Measurements from ENCODE around the gene IDI1. TPM values are rescaled to one million over a fixed set of nuclear protein-coding genes. Genes with fewer than 3 reads are reported as not detected.

IDI1 gene
- polyA plus RNA-seq, 1 of the 3 experiments (the other 2 are of a cell fraction), result 15.9 TPM

DNA sequence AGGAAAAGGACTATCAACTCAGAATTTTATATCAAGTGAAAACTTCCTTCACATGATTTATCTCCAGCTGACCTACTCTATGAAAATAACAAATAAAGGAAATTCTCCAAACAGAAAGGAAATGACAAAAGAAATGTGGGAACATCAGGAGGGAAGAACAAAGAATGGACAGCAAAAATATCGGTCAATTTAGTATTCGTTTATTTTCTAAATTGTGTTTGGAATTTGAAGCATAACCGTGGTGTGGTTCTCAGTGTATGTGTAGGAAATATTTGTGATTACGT lies 16.0 kb upstream of the IDI1 start:
- Histone ChIP-seq H3K4me1 (ENCODE audit: control insufficient read depth in 1 of 2, insufficient read depth in 2 of 2, low read depth in 1 of 2, low read length in 1 of 2) (no peaks in the 10 kb centered on the region; a peak in 2 of 4 replicates), H3K36me3 (replicated peaks in 1 of 2; ENCODE audit: control insufficient read depth in 1 of 2, insufficient read depth in 2 of 2, low read length in 1 of 2) (peaks cover 7 to 8% of the 10 kb centered on the region in 2 experiments), H3K9me3 (no peaks in the 10 kb centered on the region), H3K4me2 (no peak overlapping the region), H4K20me1 (ENCODE audit: insufficient read depth) (peaks cover 10% of the 10 kb centered on the region; the same call in 1 of the 2 replicates), H3K27ac (ENCODE audit: low read depth in 2 of 2, low read length in 1 of 2) (no peak overlapping the region), H2AFZ (ENCODE audit: low read depth) (no peak overlapping the region), H3K27me3 (ENCODE audit: insufficient read depth) (no peaks in the 10 kb centered on the region), H3K9me2 (no peaks in the 10 kb centered on the region), H3K79me2 (ENCODE audit: insufficient read depth) (peaks cover 68% of the 10 kb centered on the region), H3F3A (replicated peaks; ENCODE audit: insufficient read depth) (no peaks in the 10 kb centered on the region), H3K4me3 (ENCODE audit: low read depth in 2 of 2, low read length in 1 of 2) (no peak overlapping the region), H3K9ac (no peak overlapping the region)
- POLR2A ChIA-PET, result no interaction called here
- TF ChIP-seq SMC3 (IDR thresholded peaks at IDR 0.05; ENCODE audit: low read depth, low read length) (no peak), JUND (IDR thresholded peaks at IDR 0.05) (no peak), RFX5 (IDR thresholded peaks at IDR 0.05; ENCODE audit: low read length) (no peak), MEF2A (IDR thresholded peaks at IDR 0.05; ENCODE audit: borderline replicate concordance, low read depth) (no peak), NFIC (IDR thresholded peaks at IDR 0.05; ENCODE audit: borderline replicate concordance) (no peak), SIN3A (IDR thresholded peaks at IDR 0.05; ENCODE audit: borderline replicate concordance, low read depth, low read length) (no peak)
- TF ChIP-seq, protein P1, sequence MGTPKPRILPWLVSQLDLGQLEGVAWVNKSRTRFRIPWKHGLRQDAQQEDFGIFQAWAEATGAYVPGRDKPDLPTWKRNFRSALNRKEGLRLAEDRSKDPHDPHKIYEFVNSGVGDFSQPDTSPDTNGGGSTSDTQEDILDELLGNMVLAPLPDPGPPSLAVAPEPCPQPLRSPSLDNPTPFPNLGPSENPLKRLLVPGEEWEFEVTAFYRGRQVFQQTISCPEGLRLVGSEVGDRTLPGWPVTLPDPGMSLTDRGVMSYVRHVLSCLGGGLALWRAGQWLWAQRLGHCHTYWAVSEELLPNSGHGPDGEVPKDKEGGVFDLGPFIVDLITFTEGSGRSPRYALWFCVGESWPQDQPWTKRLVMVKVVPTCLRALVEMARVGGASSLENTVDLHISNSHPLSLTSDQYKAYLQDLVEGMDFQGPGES (IDR thresholded peaks at IDR 0.05; ENCODE audit: low read depth, low read length), result no peak
- 95% methylated on average over 4 of the region's 4 CpGs for WGBS (ENCODE audit: low lambda C conversion rate)
- DNase-seq, result no peak
- CTCF ChIA-PET, result no interaction called here

DNA sequence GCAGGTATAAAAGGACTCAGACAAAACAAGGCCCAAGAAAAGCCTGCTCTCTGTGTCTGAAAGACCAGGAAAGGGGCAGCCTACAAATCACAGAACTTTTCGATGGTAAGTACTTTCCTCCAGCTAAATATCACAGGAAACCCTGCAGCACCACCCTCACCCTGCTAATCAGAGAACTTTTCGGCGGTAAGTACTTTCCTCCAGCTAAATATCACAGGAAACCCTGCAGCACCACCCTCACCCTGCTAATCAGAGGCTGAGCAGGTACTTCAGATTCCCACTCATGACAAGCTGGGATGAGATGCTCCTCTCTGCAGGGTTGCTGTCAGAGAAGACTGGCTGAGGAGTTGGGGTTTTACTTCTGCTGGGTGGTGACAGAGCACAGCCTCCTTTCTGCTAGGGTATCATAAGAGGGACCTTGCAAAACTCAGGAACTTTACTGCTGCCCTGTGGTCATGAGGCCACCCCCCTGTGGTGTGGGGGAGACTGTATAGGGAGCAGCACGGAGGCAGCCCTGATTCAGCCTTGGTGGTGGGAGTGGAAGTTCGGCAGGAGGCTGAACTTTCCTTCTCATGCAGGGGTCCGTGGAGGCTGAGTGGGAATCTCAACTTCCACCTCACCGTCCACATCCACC lies 14.4 kb upstream of the IDI1 start:
- TF ChIP-seq TEAD4 (IDR thresholded peaks at IDR 0.05; ENCODE audit: borderline replicate concordance, insufficient read depth) (no peak), GABPA (IDR thresholded peaks at IDR 0.05; ENCODE audit: low read depth) (no peak), PBX3 (IDR thresholded peaks at IDR 0.05) (no peak), FOSL2 (IDR thresholded peaks at IDR 0.05; ENCODE audit: borderline replicate concordance, low read depth) (no peak), MAX (IDR thresholded peaks at IDR 0.05; ENCODE audit: low read depth) (no peak), RCOR1 (IDR thresholded peaks at IDR 0.05; ENCODE audit: low read length) (no peak), RXRA (IDR thresholded peaks at IDR 0.05; ENCODE audit: borderline replicate concordance, low read depth) (no peak), RAD21 (IDR thresholded peaks at IDR 0.05; ENCODE audit: low read length) (no peak), USF1 (IDR thresholded peaks at IDR 0.05; ENCODE audit: borderline replicate concordance, low read depth) (no peak), GATA2 (CRISPR knock-in tag; IDR thresholded peaks at IDR 0.05) (no peak), TCF12 (IDR thresholded peaks at IDR 0.05) (no peak), POLR2AphosphoS5 (IDR thresholded peaks at IDR 0.05; ENCODE audit: low read depth, low read length) (no peak), FOXM1 (IDR thresholded peaks at IDR 0.05; ENCODE audit: low read depth) (no peak), CHD2 (IDR thresholded peaks at IDR 0.05; ENCODE audit: low read length, partially characterized antibody) (no peak)
- TF ChIP-seq, protein P2, sequence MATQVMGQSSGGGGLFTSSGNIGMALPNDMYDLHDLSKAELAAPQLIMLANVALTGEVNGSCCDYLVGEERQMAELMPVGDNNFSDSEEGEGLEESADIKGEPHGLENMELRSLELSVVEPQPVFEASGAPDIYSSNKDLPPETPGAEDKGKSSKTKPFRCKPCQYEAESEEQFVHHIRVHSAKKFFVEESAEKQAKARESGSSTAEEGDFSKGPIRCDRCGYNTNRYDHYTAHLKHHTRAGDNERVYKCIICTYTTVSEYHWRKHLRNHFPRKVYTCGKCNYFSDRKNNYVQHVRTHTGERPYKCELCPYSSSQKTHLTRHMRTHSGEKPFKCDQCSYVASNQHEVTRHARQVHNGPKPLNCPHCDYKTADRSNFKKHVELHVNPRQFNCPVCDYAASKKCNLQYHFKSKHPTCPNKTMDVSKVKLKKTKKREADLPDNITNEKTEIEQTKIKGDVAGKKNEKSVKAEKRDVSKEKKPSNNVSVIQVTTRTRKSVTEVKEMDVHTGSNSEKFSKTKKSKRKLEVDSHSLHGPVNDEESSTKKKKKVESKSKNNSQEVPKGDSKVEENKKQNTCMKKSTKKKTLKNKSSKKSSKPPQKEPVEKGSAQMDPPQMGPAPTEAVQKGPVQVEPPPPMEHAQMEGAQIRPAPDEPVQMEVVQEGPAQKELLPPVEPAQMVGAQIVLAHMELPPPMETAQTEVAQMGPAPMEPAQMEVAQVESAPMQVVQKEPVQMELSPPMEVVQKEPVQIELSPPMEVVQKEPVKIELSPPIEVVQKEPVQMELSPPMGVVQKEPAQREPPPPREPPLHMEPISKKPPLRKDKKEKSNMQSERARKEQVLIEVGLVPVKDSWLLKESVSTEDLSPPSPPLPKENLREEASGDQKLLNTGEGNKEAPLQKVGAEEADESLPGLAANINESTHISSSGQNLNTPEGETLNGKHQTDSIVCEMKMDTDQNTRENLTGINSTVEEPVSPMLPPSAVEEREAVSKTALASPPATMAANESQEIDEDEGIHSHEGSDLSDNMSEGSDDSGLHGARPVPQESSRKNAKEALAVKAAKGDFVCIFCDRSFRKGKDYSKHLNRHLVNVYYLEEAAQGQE (IDR thresholded peaks at IDR 0.05; ENCODE audit: low read depth, low read length), result no peak
- TF ChIP-seq, protein P1 (IDR thresholded peaks at IDR 0.05; ENCODE audit: low read depth, low read length), result no peak
- no peak for DNase-seq
- Histone ChIP-seq H3K4me3 (ENCODE audit: low read depth in 2 of 2, low read length in 1 of 2) (no peak overlapping the region), H3K4me2 (no peak overlapping the region), H2AFZ (ENCODE audit: low read depth) (no peak overlapping the region), H3K4me1 (ENCODE audit: control insufficient read depth in 1 of 2, insufficient read depth in 2 of 2, low read depth in 1 of 2, low read length in 1 of 2) (no peaks in the 10 kb centered on the region; a peak in 2 of 4 replicates), H3K27ac (ENCODE audit: low read depth in 2 of 2, low read length in 1 of 2) (no peak overlapping the region), H3K9ac (no peak overlapping the region), H3K27me3 (ENCODE audit: insufficient read depth) (no peaks in the 10 kb centered on the region), H3K9me2 (no peaks in the 10 kb centered on the region), H4K20me1 (ENCODE audit: insufficient read depth) (peaks cover 10% of the 10 kb centered on the region; the same call in 1 of the 2 replicates), H3F3A (replicated peaks; ENCODE audit: insufficient read depth) (no peaks in the 10 kb centered on the region), H3K9me3 (no peaks in the 10 kb centered on the region), H3K79me2 (ENCODE audit: insufficient read depth) (peaks cover 72% of the 10 kb centered on the region), H3K36me3 (replicated peaks in 1 of 2; ENCODE audit: control insufficient read depth in 1 of 2, insufficient read depth in 2 of 2, low read length in 1 of 2) (peaks cover 7 to 8% of the 10 kb centered on the region in 2 experiments)
- ChIA-PET CTCF (interaction anchor here (1.0 kb wide), 1 partner anchor 10 kb away, joined by 3 read pairs; no protein-coding TSS in a partner anchor), POLR2A (no interaction called here)
- WGBS (ENCODE audit: low lambda C conversion rate), result 86% methylated on average over 5 of the region's 7 CpGs
